Measurements from ENCODE around the gene PCNX2.
A peak's percentile ranks its signal among the peaks of the same experiment; 100 is the strongest.

Gene PCNX2

DNA sequence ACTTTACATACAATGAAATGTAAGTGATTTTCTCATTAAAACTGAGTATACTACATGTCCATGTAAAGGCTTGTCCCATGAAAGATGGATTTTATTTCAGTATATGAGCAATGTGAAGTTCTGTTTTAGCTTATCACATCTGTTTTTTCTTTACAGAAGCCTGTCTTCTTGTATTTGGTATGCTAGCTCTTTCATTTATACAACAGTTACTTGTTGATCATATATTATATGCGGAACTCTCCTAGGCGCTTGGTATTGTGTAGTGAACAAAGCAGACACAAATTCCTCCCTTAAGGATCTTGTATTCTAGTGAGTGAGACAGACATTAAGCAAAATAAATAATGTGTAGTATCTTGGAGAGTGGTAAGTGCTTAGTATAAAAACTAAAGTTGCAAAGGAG lies 42.6 kb upstream of the PCNX2 start:
- no peak overlapping the region for H3K27ac ChIP-seq (ENCODE audit: extremely low read depth, low read depth, low read length)
- H3K4me1 ChIP-seq (ENCODE audit: control insufficient read depth, insufficient read depth, low read length): peaks cover 37% of the 10 kb centered on the region
- ChIA-PET POLR2A (interaction anchor here (1.4 kb wide), 1 partner anchor 10 kb away, joined by 4 read pairs; no protein-coding TSS in a partner anchor), CTCF (interaction anchor here (0.6 to 3.2 kb wide), 3 partner anchors 27 to 707 kb away, joined by 4 to 10 read pairs (median 4); no protein-coding TSS in a partner anchor)
- H3K4me3 ChIP-seq (ENCODE audit: low read depth, low read length): no peak overlapping the region
- no peaks in the 10 kb centered on the region; a peak in 1 of 3 replicates for H3K36me3 ChIP-seq (ENCODE audit: control insufficient read depth in 2 of 2, insufficient read depth in 1 of 2, low read length in 2 of 2)
- no peaks in the 10 kb centered on the region for H3K9me3 ChIP-seq (ENCODE audit: control insufficient read depth, insufficient read depth, low read depth, low read length)
- TF ChIP-seq ZNF549 (tag by site-specific recombination; IDR thresholded peaks at IDR 0.05): no peak
- no peak for TF ChIP-seq ZNF585B (tag by site-specific recombination; IDR thresholded peaks at IDR 0.05)
- TF ChIP-seq MEIS1 (CRISPR knock-in tag; IDR thresholded peaks at IDR 0.05; ENCODE audit: borderline replicate concordance): no peak
- no peak for TF ChIP-seq ZNF776 (tag by site-specific recombination; IDR thresholded peaks at IDR 0.05; ENCODE audit: borderline replicate concordance)
- peak; percentile 94 for TF ChIP-seq SCRT2 (tag by site-specific recombination; IDR thresholded peaks at IDR 0.05)
- no peak for TF ChIP-seq YY1 (tag by site-specific recombination; IDR thresholded peaks at IDR 0.05)
- TF ChIP-seq ZNF621 (tag by site-specific recombination; IDR thresholded peaks at IDR 0.05): no peak

DNA sequence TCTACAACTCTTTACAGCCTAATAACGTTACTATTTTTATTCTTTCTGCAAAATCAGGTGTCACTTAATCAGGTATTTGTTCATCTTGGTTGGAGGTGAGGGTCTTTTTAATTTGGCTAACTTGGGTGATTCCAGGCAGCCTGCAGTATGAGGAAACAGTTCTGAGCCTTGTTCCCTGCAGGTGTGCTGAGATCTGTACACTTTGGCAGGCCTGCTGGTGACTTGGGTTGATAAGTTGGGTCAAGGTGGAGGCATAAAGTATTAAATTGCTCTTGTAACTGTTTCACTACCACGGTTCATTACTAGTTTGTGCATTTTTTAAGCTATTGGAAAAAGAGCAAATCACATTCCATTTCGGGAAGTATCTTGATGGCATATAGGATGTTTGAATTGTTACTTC lies 42.0 kb upstream of the PCNX2 start:
- Histone ChIP-seq H3K4me3 (ENCODE audit: low read depth, low read length) (no peak overlapping the region), H3K27ac (ENCODE audit: extremely low read depth, low read depth, low read length) (no peak overlapping the region), H3K36me3 (ENCODE audit: control insufficient read depth in 2 of 2, insufficient read depth in 1 of 2, low read length in 2 of 2) (no peaks in the 10 kb centered on the region; a peak in 1 of 3 replicates), H3K4me1 (ENCODE audit: control insufficient read depth, insufficient read depth, low read length) (peaks cover 37% of the 10 kb centered on the region), H3K9me3 (ENCODE audit: control insufficient read depth, insufficient read depth, low read depth, low read length) (no peaks in the 10 kb centered on the region)
- TF ChIP-seq HOXC10 (CRISPR knock-in tag; IDR thresholded peaks at IDR 0.05) (no peak), OSR2 (tag by site-specific recombination; IDR thresholded peaks at IDR 0.05) (no peak), ZNF221 (tag by site-specific recombination; IDR thresholded peaks at IDR 0.05; ENCODE audit: borderline replicate concordance) (no peak), FEZF1 (tag by site-specific recombination; IDR thresholded peaks at IDR 0.05) (no peak), PRDM1 (tag by site-specific recombination; IDR thresholded peaks at IDR 0.05) (no peak), TRIM28 (IDR thresholded peaks at IDR 0.05; ENCODE audit: borderline replicate concordance, low read length) (no peak), ZNF600 (tag by site-specific recombination; IDR thresholded peaks at IDR 0.05) (no peak), GLIS2 (tag by site-specific recombination; IDR thresholded peaks at IDR 0.05) (no peak)
- TF ChIP-seq, protein P1, sequence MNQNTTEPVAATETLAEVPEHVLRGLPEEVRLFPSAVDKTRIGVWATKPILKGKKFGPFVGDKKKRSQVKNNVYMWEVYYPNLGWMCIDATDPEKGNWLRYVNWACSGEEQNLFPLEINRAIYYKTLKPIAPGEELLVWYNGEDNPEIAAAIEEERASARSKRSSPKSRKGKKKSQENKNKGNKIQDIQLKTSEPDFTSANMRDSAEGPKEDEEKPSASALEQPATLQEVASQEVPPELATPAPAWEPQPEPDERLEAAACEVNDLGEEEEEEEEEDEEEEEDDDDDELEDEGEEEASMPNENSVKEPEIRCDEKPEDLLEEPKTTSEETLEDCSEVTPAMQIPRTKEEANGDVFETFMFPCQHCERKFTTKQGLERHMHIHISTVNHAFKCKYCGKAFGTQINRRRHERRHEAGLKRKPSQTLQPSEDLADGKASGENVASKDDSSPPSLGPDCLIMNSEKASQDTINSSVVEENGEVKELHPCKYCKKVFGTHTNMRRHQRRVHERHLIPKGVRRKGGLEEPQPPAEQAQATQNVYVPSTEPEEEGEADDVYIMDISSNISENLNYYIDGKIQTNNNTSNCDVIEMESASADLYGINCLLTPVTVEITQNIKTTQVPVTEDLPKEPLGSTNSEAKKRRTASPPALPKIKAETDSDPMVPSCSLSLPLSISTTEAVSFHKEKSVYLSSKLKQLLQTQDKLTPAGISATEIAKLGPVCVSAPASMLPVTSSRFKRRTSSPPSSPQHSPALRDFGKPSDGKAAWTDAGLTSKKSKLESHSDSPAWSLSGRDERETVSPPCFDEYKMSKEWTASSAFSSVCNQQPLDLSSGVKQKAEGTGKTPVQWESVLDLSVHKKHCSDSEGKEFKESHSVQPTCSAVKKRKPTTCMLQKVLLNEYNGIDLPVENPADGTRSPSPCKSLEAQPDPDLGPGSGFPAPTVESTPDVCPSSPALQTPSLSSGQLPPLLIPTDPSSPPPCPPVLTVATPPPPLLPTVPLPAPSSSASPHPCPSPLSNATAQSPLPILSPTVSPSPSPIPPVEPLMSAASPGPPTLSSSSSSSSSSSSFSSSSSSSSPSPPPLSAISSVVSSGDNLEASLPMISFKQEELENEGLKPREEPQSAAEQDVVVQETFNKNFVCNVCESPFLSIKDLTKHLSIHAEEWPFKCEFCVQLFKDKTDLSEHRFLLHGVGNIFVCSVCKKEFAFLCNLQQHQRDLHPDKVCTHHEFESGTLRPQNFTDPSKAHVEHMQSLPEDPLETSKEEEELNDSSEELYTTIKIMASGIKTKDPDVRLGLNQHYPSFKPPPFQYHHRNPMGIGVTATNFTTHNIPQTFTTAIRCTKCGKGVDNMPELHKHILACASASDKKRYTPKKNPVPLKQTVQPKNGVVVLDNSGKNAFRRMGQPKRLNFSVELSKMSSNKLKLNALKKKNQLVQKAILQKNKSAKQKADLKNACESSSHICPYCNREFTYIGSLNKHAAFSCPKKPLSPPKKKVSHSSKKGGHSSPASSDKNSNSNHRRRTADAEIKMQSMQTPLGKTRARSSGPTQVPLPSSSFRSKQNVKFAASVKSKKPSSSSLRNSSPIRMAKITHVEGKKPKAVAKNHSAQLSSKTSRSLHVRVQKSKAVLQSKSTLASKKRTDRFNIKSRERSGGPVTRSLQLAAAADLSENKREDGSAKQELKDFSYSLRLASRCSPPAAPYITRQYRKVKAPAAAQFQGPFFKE (tag by site-specific recombination; IDR thresholded peaks at IDR 0.05; ENCODE audit: borderline replicate concordance): no peak
- CTCF ChIA-PET: interaction anchor here (0.5 to 3.2 kb wide), 4 partner anchors 21 to 708 kb away, joined by 3 to 10 read pairs (median 4); no protein-coding TSS in a partner anchor
- POLR2A ChIA-PET: interaction anchor here (0.6 to 1.4 kb wide), 2 partner anchors 9 to 1391 kb away, joined by 3 to 4 read pairs; no protein-coding TSS in a partner anchor
